Kidney epithelial cell (primary cell): ENCODE measurements around the gene VAV2. TPM values are rescaled to one million over a fixed set of nuclear protein-coding genes. Genes with fewer than 3 reads are reported as not detected.

Source experiments
- DNase-seq: peaks from one replicate; pipeline ENCODE4 v3.0.0-alpha.2; 2010; ENCODE audit warnings: low read depth
- H3K27me3 ChIP-seq: 2 replicates; pipeline ENCODE4 v1.6.0; 2011; ENCODE audit warnings: low read length; ENCODE audit not compliant: control insufficient read depth, insufficient read depth
- H3K36me3 ChIP-seq: 2 replicates; pipeline ENCODE4 v1.5.1; 2011; ENCODE audit warnings: low read length; ENCODE audit not compliant: control insufficient read depth, insufficient read depth
- H3K4me3 ChIP-seq: 2 replicates; pipeline ENCODE4 v1.5.1; 2011; ENCODE audit warnings: low read depth, mild to moderate bottlenecking, control low read depth, low read length
- total RNA-seq: library from RNA; depleted of rRNA; stranded (reverse); fragments of >200 nt; gene quantifications from 2 replicates; pipeline ENCODE4 v1.2.3, GENCODE V29; 2015
- TF ChIP-seq, protein P1 (sequence below): IDR thresholded peaks from 2 replicates; pipeline ENCODE4 v1.5.1; 2011; ENCODE audit warnings: mild to moderate bottlenecking, moderate library complexity, low read length, control low read depth, inconsistent platforms; ENCODE audit not compliant: insufficient read depth, poor library complexity, severe bottlenecking

VAV2 gene
- total RNA-seq, 1 donor from 2014 or later, result 37.8 TPM

DNA sequence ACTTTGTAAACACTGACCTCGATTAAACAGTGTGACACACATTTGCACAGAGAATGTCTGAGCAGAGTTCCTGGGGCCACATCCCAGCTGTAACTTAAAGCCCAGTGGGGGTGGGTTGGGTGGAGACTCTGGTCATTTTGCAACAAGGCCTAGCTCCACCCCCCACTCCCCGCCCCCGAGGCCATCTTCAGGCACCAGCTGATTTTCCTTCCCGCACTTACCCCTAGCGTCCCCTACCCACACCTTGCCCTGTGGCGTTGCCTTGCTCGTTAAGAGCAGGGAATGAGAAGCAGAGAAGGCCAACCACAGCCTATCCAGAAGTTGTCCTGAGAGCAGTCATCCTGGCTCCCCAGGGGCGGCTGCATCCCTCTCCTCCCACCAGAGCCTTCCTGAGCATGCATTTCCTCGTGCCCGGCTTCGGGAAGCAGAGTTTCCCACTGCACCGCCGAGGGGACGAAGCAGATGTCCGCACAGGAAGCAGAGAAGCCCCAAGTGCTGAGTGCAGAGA, 152.2 kb downstream of the VAV2 start:
- TF ChIP-seq, protein P1, sequence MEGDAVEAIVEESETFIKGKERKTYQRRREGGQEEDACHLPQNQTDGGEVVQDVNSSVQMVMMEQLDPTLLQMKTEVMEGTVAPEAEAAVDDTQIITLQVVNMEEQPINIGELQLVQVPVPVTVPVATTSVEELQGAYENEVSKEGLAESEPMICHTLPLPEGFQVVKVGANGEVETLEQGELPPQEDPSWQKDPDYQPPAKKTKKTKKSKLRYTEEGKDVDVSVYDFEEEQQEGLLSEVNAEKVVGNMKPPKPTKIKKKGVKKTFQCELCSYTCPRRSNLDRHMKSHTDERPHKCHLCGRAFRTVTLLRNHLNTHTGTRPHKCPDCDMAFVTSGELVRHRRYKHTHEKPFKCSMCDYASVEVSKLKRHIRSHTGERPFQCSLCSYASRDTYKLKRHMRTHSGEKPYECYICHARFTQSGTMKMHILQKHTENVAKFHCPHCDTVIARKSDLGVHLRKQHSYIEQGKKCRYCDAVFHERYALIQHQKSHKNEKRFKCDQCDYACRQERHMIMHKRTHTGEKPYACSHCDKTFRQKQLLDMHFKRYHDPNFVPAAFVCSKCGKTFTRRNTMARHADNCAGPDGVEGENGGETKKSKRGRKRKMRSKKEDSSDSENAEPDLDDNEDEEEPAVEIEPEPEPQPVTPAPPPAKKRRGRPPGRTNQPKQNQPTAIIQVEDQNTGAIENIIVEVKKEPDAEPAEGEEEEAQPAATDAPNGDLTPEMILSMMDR, result no peak
- no peaks in the 10 kb centered on the region for H3K36me3 ChIP-seq
- no peak overlapping the region for H3K4me3 ChIP-seq
- DNase-seq, result no peak
- no peaks in the 10 kb centered on the region for H3K27me3 ChIP-seq

GRCh38 chr9:133838859-133839507, 153.1 kb downstream of the VAV2 start:
- no peak for DNase-seq
- no peaks in the 10 kb centered on the region for H3K36me3 ChIP-seq
- TF ChIP-seq, protein P1, result no peak
- H3K27me3 ChIP-seq, result no peaks in the 10 kb centered on the region
- no peak overlapping the region for H3K4me3 ChIP-seq

- no peak for DNase-seq
- H3K4me3 ChIP-seq, result no peak overlapping the region
- no peaks in the 10 kb centered on the region for H3K27me3 ChIP-seq
- TF ChIP-seq, protein P1, result no peak
- H3K36me3 ChIP-seq, result no peaks in the 10 kb centered on the region
Measured at GRCh38 chr9:133837627-133838597, 154.2 kb downstream of the VAV2 start.

- H3K27me3 ChIP-seq, result no peaks in the 10 kb centered on the region
- DNase-seq, result no peak
- H3K4me3 ChIP-seq, result no peak overlapping the region
- peaks cover 3% of the 10 kb centered on the region for H3K36me3 ChIP-seq
- TF ChIP-seq, protein P1, result no peak
Measured at GRCh38 chr9:133836818-133837217, 155.3 kb downstream of the VAV2 start.

GRCh38 chr9:133836001-133836758, 155.9 kb downstream of the VAV2 start:
- Histone ChIP-seq H3K4me3 (no peak overlapping the region), H3K27me3 (no peaks in the 10 kb centered on the region), H3K36me3 (peaks cover 4% of the 10 kb centered on the region)
- TF ChIP-seq, protein P1, result no peak
- DNase-seq, result no peak
